ENCODE data around the gene EXOC7.

DNA sequence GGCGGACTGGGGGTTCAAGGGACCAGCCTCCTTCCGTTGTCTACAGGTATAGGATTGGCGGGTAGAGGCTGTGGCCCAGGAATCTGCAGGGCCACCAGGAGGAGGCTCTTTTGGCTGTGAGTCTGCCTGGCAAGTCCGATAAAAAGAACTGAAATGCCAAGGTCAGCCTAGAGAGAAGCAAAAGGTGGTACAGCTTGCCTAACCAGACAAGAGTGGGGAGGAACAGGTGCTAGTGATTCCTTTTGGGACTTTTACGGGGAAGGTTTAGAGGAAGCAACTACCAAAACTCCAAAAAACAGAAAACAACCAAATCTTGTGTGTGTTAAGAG, 70.8 kb downstream of the EXOC7 start:
- TF ChIP-seq POLR2A (IDR thresholded peaks at IDR 0.05) = no peak
- TF ChIP-seq, protein P1, sequence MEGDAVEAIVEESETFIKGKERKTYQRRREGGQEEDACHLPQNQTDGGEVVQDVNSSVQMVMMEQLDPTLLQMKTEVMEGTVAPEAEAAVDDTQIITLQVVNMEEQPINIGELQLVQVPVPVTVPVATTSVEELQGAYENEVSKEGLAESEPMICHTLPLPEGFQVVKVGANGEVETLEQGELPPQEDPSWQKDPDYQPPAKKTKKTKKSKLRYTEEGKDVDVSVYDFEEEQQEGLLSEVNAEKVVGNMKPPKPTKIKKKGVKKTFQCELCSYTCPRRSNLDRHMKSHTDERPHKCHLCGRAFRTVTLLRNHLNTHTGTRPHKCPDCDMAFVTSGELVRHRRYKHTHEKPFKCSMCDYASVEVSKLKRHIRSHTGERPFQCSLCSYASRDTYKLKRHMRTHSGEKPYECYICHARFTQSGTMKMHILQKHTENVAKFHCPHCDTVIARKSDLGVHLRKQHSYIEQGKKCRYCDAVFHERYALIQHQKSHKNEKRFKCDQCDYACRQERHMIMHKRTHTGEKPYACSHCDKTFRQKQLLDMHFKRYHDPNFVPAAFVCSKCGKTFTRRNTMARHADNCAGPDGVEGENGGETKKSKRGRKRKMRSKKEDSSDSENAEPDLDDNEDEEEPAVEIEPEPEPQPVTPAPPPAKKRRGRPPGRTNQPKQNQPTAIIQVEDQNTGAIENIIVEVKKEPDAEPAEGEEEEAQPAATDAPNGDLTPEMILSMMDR (IDR thresholded peaks at IDR 0.05) = peak in 2 of 6 experiments; percentile 9 to 10
